Peyer's patch (tissue), 4 donors: ENCODE data around the gene RAI14.

Experiments used
- POLR2A ChIP-seq, 2 donors: fragments of 450-650 bp; IDR thresholded peaks; one replicate each; pipeline ENCODE4 v1.5.1; 2017; ENCODE audit warnings: antibody characterized with exemption in 2 of 2, mild to moderate bottlenecking in 2 of 2, moderate library complexity in 2 of 2
- TF ChIP-seq, protein P1 (sequence below), 6 experiments: fragments of 450-650 bp in 4 of 6; fragments of 200-600 bp in 2 of 6; sonication (generic) in 1 of 6; IDR thresholded peaks; one replicate each; pipeline ENCODE4 v1.5.1; 2017 to 2019; ENCODE audit warnings: antibody characterized with exemption in 6 of 6, mild to moderate bottlenecking in 3 of 6, moderate library complexity in 1 of 6

DNA sequence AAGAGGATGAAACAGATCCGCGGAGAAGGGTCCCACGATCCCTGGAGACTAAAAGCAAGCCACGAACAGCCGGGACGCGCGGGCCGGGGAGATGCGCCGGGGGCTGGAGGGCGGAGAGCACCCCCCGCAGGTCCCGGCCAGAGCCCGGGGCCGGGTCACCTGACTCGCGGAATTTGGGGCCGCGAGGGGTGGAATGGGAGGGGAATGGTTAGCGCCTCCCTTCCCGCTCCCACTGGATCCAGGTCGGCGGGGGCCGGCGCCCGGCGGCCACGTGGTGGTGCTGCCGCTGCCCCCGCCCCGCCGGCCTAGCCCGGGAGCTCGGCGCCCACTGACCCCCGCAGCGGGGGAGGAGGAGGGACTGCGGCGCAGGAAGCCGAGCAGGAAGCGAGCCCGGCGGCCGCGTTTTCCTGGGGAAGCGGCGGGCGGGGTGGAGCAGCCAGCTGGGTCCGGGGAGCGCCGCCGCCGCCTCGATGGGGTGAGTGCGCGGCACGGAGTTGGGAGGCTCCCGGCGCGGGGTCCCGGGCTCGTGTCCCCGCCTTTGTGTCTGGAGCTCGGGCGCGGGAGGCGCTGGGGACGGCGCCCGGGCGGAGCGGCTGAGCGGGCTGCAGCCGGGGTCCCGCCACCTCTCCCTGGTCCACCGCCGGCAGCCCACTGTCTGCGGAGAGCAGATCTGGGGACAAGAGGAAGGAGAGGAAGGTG lies at the start of gene RAI14:
- TF ChIP-seq, protein P1, sequence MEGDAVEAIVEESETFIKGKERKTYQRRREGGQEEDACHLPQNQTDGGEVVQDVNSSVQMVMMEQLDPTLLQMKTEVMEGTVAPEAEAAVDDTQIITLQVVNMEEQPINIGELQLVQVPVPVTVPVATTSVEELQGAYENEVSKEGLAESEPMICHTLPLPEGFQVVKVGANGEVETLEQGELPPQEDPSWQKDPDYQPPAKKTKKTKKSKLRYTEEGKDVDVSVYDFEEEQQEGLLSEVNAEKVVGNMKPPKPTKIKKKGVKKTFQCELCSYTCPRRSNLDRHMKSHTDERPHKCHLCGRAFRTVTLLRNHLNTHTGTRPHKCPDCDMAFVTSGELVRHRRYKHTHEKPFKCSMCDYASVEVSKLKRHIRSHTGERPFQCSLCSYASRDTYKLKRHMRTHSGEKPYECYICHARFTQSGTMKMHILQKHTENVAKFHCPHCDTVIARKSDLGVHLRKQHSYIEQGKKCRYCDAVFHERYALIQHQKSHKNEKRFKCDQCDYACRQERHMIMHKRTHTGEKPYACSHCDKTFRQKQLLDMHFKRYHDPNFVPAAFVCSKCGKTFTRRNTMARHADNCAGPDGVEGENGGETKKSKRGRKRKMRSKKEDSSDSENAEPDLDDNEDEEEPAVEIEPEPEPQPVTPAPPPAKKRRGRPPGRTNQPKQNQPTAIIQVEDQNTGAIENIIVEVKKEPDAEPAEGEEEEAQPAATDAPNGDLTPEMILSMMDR (IDR thresholded peaks at IDR 0.05) = peak in 1 of 6 experiments; percentile 22
- TF ChIP-seq POLR2A (IDR thresholded peaks at IDR 0.05) = peak in 1 of 2 donors; percentile 24
